GM20000 (cell line): ENCODE data around the gene GLI3.
A peak's percentile ranks its signal among the peaks of the same experiment; 100 is the strongest.

Experiments
- DNase-seq: peaks from one replicate; pipeline ENCODE4 v3.0.0; 2012; ENCODE audit warnings: low spot score
- TF ChIP-seq, protein P1 (sequence below): IDR thresholded peaks from 2 replicates; pipeline ENCODE4 v1.5.1; 2012; ENCODE audit warnings: mild to moderate bottlenecking, control low read depth; ENCODE audit errors: extremely low read depth, missing control alignments

GLI3 gene

DNA sequence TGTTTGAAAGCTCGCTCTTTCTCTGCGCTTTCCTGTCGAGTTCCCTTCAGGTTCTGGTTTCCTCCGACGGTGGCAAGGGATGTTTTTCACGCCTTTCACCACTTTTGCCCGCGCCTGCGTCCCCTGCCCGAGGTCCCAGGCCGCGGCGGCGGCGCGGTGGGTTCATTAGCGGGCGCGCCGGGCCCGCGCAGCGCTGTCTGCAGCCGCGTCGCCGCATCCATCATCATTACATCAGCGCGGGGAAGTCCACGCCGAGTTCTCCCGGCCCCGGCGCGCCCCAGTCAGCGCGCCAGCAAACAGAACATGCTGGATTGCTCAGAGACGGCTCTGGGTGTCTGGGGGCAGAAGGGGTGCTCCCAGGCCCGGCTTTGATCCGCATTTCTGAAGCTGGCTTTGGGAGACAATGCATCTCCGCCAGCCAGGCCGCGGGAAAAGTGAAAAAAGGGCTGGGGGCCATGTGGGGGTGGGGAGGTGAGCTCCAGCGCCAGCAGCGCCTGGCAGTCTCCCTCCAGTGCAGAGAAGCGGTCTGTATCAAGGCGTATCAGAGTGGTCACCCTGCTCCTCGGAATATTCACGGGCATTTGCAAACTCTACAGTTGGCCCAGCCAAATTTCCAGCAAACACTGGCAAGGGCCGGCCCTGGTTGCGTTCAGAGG, 8.9 kb downstream of the GLI3 start:
- DNase-seq, result no peak
- TF ChIP-seq, protein P1, sequence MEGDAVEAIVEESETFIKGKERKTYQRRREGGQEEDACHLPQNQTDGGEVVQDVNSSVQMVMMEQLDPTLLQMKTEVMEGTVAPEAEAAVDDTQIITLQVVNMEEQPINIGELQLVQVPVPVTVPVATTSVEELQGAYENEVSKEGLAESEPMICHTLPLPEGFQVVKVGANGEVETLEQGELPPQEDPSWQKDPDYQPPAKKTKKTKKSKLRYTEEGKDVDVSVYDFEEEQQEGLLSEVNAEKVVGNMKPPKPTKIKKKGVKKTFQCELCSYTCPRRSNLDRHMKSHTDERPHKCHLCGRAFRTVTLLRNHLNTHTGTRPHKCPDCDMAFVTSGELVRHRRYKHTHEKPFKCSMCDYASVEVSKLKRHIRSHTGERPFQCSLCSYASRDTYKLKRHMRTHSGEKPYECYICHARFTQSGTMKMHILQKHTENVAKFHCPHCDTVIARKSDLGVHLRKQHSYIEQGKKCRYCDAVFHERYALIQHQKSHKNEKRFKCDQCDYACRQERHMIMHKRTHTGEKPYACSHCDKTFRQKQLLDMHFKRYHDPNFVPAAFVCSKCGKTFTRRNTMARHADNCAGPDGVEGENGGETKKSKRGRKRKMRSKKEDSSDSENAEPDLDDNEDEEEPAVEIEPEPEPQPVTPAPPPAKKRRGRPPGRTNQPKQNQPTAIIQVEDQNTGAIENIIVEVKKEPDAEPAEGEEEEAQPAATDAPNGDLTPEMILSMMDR, result no peak

- DNase-seq, result peak; percentile 51
- TF ChIP-seq, protein P1, result no peak
Measured at GRCh38 chr7:42227541-42227935, 9.5 kb downstream of the GLI3 start.

- no peak for DNase-seq
Measured at GRCh38 chr7:42227021-42227420, 10.0 kb downstream of the GLI3 start.

GRCh38 chr7:42226354-42226941, 10.6 kb downstream of the GLI3 start:
- DNase-seq, result no peak
- TF ChIP-seq, protein P1, result no peak

More at GRCh38 chr7:42227021-42227420, 10.0 kb downstream of the GLI3 start:
- TF ChIP-seq, protein P1, result no peak

- DNase-seq, result no peak
- TF ChIP-seq, protein P1, result no peak
Measured at GRCh38 chr7:42224391-42225003, 12.5 kb downstream of the GLI3 start.

GRCh38 chr7:42222891-42223290, 14.1 kb downstream of the GLI3 start:
- TF ChIP-seq, protein P1, result no peak
- DNase-seq, result no peak

DNA sequence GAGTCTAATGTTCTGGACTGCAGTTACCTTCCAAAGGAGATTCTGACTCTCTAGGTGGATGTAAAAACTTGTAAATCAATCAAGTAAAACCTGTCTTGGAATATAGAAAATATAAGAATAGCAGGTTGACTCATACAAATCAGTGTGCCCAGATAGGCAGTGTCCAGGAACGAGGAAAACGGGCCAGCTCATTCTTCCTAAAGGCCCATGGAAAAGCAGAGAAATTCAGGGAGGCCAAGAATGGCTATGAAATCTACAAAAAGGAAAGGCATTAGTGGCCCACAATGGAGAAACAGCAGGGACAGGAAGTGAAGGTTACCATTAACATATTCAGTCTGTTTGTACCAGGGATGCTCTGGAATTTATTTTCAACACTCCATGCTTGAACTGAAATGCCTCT, 14.9 kb downstream of the GLI3 start:
- TF ChIP-seq, protein P1, result no peak
- no peak for DNase-seq
